ENCODE measurements around the gene THBS2.

Gene THBS2
- long read RNA-seq, result 0 reads

DNA sequence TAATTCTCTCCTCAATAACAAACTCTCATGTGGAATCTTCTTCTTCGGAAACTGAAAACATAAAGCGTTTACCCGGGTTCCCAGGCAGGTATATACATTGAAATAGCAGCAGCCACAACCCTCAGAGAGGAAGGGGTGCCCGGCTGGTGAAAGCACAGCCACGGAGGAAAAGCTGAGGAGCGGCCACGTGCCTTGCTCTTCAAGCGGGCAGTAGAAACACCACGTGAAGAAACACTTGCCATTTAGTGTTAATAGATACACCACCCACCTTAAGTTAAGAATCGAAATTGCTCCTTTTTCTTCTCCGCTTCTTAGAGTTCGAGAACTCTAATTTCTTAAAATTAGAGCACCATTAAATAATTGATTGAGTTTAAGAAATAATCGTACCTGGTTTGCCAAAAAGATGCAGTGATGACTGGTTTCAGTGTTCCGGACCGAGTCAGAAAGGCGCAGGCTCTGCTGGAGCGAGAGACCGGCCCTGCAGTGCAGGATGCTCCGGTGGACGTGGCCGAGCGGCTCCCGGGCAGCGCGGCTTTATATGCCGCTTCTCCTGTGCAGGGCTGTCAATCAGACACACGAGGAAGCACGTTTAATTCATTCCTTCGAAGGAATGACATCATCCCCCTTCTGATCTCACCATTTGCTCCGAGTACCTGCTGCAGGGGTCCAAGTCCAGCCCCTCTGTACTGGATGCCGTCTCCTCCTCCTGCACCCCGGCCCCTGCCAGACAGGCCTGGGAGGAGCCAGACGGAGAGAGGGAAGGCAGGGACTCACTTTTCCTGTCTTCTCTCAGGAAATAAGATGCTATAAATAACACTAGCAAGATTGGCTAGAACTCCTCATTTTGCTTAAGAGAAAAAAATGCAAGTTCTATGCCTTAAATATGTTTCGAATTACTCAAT lies at the start of gene THBS2:
THBS2 (minus strand) TSS at position 510 of the 902 bp plus-strand sequence. CDS start 3,062 bp downstream, outside the sequence.
- Histone ChIP-seq H3K27ac (replicated peaks) (no peak within 1 kb of the TSS), H3K27me3 (ENCODE audit: insufficient read depth, poor library complexity, severe bottlenecking) (peaks cover 33% of the 10 kb centered on the region), H3K4me3 (replicated peaks; ENCODE audit: insufficient read depth, low read length) (no peak within 1 kb of the TSS)
- TF ChIP-seq POLR2AphosphoS5 (IDR thresholded peaks at IDR 0.05; ENCODE audit: low read depth) (no peak), SPI1 (IDR thresholded peaks at IDR 0.05; ENCODE audit: borderline replicate concordance, low read depth) (no peak), GABPA (IDR thresholded peaks at IDR 0.05; ENCODE audit: low read depth) (no peak)
- TF ChIP-seq, protein P1, sequence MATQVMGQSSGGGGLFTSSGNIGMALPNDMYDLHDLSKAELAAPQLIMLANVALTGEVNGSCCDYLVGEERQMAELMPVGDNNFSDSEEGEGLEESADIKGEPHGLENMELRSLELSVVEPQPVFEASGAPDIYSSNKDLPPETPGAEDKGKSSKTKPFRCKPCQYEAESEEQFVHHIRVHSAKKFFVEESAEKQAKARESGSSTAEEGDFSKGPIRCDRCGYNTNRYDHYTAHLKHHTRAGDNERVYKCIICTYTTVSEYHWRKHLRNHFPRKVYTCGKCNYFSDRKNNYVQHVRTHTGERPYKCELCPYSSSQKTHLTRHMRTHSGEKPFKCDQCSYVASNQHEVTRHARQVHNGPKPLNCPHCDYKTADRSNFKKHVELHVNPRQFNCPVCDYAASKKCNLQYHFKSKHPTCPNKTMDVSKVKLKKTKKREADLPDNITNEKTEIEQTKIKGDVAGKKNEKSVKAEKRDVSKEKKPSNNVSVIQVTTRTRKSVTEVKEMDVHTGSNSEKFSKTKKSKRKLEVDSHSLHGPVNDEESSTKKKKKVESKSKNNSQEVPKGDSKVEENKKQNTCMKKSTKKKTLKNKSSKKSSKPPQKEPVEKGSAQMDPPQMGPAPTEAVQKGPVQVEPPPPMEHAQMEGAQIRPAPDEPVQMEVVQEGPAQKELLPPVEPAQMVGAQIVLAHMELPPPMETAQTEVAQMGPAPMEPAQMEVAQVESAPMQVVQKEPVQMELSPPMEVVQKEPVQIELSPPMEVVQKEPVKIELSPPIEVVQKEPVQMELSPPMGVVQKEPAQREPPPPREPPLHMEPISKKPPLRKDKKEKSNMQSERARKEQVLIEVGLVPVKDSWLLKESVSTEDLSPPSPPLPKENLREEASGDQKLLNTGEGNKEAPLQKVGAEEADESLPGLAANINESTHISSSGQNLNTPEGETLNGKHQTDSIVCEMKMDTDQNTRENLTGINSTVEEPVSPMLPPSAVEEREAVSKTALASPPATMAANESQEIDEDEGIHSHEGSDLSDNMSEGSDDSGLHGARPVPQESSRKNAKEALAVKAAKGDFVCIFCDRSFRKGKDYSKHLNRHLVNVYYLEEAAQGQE (IDR thresholded peaks at IDR 0.05; ENCODE audit: insufficient replicate concordance, low read depth), result no peak
- TF ChIP-seq, protein P2, sequence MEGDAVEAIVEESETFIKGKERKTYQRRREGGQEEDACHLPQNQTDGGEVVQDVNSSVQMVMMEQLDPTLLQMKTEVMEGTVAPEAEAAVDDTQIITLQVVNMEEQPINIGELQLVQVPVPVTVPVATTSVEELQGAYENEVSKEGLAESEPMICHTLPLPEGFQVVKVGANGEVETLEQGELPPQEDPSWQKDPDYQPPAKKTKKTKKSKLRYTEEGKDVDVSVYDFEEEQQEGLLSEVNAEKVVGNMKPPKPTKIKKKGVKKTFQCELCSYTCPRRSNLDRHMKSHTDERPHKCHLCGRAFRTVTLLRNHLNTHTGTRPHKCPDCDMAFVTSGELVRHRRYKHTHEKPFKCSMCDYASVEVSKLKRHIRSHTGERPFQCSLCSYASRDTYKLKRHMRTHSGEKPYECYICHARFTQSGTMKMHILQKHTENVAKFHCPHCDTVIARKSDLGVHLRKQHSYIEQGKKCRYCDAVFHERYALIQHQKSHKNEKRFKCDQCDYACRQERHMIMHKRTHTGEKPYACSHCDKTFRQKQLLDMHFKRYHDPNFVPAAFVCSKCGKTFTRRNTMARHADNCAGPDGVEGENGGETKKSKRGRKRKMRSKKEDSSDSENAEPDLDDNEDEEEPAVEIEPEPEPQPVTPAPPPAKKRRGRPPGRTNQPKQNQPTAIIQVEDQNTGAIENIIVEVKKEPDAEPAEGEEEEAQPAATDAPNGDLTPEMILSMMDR (IDR thresholded peaks at IDR 0.05; ENCODE audit: insufficient read depth, low read length), result no peak
- DNase-seq (ENCODE audit: low read depth in 1 of 2, low spot score in 1 of 2), result no peak

DNA sequence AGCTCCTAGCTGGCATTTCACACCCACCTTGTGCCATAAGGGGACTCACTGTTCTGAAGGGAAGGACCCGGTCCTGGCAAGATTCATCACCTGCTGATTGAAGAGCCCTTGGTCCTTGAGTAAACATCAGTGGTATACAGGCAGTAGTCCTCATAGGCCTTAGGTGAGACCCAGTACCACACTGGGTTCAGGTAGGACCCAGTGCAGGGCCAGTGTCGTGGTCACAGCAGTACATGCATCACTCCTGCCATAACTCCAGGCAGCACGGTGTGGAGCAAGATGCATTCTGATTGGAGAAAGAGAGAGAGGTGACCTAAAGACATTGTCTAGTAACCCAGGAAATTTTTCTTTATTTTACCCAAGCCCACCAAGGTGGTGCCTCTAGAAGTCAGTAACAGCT lies 49.1 kb upstream of the THBS2 start:
- TF ChIP-seq, protein P1 (IDR thresholded peaks at IDR 0.05; ENCODE audit: insufficient replicate concordance, low read depth), result no peak
- no peak for TF ChIP-seq GABPA (IDR thresholded peaks at IDR 0.05; ENCODE audit: low read depth)
- TF ChIP-seq POLR2AphosphoS5 (IDR thresholded peaks at IDR 0.05; ENCODE audit: low read depth), result no peak
- TF ChIP-seq, protein P2 (IDR thresholded peaks at IDR 0.05; ENCODE audit: insufficient read depth, low read length), result no peak
- no peak for TF ChIP-seq SPI1 (IDR thresholded peaks at IDR 0.05; ENCODE audit: borderline replicate concordance, low read depth)
- H3K27me3 ChIP-seq (ENCODE audit: insufficient read depth, poor library complexity, severe bottlenecking), result no peaks in the 10 kb centered on the region
- no peak for DNase-seq (ENCODE audit: low read depth in 1 of 2, low spot score in 1 of 2)
- no peak overlapping the region for H3K4me3 ChIP-seq (replicated peaks; ENCODE audit: insufficient read depth, low read length)
- no peak overlapping the region for H3K27ac ChIP-seq (replicated peaks)

DNA sequence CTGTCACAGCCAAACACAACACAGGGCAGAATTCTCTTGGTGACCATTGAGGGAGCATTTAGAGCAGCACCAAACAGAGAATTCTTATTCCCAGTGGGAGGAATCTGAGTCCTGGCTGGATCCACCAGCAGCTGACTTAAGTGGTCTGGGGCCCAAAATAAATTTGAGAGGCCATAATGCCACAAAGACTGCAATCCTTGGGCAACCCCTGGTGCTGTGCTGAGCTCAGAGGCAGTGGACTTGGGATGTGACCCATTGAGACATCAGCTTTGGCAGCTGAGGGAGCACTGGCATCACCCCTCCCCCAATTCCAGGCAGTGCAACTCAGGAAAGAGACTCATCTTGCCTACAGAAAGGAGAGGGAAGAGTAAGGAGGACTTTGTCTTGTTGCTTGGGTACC lies 48.6 kb upstream of the THBS2 start:
- no peak for DNase-seq (ENCODE audit: low read depth in 1 of 2, low spot score in 1 of 2)
- Histone ChIP-seq H3K27me3 (ENCODE audit: insufficient read depth, poor library complexity, severe bottlenecking) (no peaks in the 10 kb centered on the region), H3K27ac (replicated peaks) (no peak overlapping the region), H3K4me3 (replicated peaks; ENCODE audit: insufficient read depth, low read length) (no peak overlapping the region)
- TF ChIP-seq POLR2AphosphoS5 (IDR thresholded peaks at IDR 0.05; ENCODE audit: low read depth) (no peak), SPI1 (IDR thresholded peaks at IDR 0.05; ENCODE audit: borderline replicate concordance, low read depth) (no peak)
- TF ChIP-seq, protein P2 (IDR thresholded peaks at IDR 0.05; ENCODE audit: insufficient read depth, low read length), result no peak
- TF ChIP-seq, protein P1 (IDR thresholded peaks at IDR 0.05; ENCODE audit: insufficient replicate concordance, low read depth), result no peak

Data from HL-60 (cell line).